ENCODE data around the gene CD4.
A peak's percentile ranks its signal among the peaks of the same experiment; 100 is the strongest.

Gene CD4

DNA sequence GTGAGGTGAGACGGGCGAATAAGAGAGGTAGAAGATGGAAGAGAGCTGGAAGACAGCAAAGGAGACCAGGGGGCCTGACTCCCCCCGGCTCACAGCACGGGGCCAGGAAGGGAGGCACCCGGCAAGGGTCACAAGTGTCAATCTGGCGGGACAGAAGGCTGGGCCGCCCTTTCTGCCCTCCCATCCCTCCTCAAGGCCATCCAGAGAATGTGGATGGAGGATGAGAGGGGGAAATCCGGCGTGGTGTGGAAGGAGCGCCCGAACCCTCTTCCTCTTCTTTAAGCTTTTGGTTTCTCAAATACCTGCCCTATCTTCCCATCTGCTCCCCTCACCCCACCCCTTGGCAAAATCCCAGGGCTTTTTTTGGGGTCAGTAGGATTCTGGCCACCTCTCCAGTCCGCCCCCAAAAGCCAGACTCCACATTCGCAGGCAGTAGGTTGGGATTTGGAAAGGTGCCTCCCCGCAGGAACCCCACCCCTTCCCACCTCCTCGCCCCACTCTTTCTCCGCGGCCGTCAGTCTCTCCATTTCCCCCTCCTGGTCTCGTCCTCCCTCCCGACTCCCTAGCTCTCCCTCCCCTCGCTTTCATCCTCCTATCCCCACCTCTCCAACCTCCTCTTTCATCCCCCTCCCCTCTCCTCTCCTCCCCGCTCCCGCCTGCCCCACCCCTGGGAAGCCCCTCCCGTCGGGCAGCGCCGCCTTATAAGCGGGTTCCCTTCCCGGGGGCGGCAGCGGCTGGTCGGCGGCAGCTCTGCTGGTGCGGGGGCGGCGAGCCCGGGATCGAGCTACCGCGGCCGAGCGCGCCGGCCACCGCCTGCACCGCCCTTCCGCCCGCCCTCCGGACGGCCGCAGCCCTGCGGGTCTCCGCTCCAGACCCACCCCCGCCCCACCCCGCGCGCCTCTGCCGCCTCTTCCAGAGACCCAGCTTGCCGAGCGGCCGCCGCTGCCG, 23.4 kb upstream of the CD4 start, which contains the start of gene PTMS:
Gene PTMS, plus strand, starts transcription at position 730 of the 948 bp plus-strand sequence. CDS start 343 bp downstream, outside the sequence.
- no peak for DNase-seq

DNA sequence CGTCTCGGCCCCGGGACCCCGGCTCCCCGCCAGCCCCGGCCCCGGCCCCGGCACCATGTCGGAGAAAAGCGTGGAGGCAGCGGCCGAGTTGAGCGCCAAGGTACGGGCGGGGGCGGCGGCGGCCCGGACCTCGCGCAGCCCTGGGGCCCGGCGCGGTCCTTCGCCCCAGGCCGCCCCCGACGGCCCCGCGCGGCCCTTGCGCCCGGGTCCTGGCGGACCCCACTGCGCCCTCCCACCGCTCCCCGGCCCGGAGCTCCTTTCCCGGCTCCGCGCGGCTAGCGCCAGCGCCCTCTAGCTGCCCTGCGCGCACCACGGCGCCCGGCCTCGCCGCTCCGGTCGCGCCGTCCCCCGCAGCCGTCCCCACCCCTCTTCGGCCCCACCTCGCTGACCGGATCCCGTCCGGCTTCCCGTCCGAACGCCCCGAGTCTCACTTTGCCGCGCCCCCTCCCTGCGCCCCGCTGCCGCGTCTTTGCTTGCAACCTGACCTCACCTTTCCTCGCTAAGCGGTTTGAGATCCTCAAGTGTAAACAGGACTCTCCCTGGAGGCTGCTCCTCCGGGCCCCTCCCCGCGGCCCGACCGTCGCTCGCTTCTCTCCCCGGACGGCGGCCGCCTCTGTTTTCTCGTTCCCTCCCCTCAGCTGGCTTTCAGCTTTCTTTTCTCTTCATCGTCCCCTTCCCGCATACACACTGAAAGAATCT, 22.5 kb upstream of the CD4 start:
- no peak for DNase-seq

- DNase-seq = no peak
These were observed 21.7 kb upstream of the CD4 start for GRCh38 chr12:6767353-6768319.

DNA sequence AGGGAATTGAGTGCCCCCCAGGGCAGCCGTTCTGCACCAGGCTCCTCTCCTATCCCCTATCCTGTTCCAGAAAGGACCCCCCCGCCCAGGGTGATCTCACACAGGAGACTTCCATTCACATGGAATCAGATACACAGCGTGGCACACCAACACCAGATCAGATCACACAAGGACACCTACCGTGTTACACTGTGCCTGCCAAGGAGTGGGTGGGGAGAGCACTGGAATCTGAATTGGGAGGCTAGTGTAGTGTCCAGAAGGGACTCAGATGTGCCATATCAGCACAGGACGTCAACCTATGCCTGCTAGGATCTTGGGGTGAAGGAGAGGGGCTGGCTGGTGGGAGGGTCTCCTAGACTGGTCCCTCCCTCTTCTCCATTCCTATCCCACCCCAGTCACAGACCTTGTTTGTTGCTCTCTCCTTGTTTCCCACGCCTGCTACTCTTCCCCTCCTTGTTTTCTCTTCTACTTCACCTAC, 20.9 kb upstream of the CD4 start:
- DNase-seq = no peak

DNA sequence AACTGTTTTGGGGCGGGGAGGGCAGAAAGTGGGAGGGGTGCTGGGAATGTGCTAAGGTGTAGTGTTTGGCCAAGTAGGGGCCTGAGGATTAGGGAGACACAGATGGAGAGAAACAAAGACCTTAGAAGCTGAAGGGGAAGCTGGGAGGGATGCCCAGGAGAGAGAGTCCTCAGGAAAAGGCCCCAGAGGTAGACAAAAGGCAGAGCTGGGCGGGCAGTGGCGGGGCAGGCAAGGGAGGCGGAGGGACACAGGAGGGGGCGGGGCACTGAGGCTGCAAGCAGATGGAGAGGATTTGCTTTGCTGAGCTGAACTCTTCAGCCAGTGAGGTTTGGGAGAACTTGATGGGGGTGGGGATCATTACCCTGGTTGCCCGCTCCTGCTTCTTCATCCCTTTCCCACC, 20.3 kb upstream of the CD4 start:
- no peak for DNase-seq

GRCh38 chr12:6769666-6770065, 19.7 kb upstream of the CD4 start:
- no peak for DNase-seq

DNA sequence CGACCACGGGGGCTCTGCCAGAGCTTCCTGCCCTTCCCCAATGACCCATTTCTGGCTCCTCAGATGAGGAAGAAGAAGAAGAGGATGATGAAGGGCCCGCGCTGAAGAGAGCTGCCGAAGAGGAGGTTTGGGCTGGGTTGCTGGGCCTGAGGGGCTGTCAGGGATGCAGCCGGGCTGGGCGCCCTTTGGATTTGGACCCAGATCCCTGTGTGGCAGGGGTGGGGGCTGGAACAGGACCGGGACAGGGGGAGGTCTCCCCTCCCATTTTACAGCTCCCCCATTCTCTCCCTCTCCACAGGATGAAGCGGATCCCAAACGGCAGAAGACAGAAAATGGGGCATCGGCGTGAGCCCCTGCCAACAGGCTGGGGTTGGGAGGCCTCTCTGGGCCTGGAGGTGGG, 19.2 kb upstream of the CD4 start:
- DNase-seq = no peak

GRCh38 chr12:6770600-6770999, 18.7 kb upstream of the CD4 start:
- no peak for DNase-seq

DNA sequence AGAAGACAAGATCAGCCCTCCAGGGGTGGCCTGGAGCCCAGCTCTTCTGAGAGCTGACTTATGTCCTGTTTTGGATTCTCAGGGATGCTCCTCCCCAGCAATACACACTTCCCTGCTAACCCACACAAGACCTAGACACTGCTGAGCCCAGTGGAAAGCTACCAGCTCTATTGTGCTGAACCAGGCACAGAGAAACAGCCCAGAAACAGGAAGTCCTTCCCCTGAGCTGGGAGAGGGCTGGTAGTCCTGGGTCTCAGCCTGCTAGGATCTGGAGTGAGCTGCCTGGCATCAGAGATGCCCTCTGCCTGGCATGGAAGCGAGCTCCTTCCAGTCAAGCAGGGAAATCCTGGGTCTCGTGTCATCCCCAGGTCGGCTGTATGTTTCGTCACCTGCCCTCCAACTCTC, 18.2 kb upstream of the CD4 start:
- no peak for DNase-seq

DNA sequence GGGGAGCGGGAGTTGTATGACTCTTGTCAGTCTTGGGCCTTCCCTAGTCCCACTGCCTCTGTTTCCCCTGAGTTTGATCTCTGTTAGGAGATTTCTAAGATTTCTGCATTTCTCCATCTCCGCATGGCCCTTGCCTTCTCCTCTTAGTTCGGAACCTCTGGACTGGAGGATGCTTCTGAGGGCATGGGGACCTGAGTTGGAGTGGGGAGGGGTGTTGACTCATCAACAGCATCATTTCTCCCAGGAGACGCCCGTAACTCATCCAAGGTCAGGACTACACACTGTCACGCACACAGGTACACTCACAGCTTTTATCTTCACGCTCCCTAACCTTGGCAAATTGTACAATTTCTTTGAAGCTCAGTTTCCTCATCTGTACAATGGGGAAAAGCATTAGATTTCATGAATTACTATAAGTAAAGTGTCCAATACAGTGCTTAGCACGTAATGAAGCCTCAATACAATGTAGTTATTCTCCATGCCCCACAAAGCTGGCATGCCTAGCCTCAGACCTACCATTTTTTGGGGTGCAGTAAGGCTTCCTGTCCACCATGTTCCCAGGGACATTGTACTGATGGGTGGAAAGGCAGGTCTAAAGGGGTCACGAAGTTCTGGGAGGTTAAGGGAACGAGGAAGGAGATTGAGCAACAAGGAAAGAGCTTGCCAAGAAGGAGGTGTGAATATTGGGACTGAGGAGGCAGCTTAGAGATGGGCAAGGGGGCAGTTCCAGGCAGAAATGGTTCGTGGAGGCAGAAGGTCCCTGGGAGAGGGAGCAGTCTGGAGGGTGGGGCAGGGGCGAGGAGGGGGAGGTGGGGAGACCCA, 17.6 kb upstream of the CD4 start:
- no peak for DNase-seq

GRCh38 chr12:6772331-6772695, 17.0 kb upstream of the CD4 start, which contains the start of gene LAG3:
TSS of gene LAG3 (plus strand) at chr12:6772520. CDS start at chr12:6772853, 333 bp downstream.
- peak; percentile 43 for DNase-seq

DNA sequence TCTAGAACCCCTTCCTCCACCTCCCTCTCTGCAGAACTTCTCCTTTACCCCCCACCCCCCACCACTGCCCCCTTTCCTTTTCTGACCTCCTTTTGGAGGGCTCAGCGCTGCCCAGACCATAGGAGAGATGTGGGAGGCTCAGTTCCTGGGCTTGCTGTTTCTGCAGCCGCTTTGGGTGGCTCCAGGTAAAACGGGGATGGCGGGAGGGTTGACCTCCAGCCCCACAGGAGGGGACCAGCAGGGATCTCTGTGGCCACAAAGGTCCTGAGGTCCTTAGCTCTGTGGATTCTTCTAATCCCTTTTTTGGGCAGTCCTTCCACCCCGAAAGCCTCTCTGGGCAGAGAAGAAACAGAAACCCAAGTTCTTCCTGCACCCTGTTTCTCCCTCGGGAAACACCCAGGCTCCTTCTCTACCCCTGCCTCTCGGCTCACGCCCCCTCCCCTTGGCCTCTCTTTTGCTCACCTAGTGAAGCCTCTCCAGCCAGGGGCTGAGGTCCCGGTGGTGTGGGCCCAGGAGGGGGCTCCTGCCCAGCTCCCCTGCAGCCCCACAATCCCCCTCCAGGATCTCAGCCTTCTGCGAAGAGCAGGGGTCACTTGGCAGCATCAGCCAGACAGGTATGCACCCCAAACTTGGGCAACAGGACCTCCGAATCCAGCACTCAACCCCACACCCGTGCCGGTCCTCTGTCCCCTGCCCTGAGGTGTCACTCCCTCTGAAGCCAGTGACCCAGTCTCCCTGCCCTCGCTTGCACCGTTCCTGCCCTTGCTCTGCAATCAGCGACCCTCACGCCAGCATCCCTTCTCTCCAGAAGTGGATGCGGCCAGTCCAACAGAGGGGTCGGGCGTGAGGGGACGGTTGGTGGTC, 16.4 kb upstream of the CD4 start:
- no peak for DNase-seq

DNA sequence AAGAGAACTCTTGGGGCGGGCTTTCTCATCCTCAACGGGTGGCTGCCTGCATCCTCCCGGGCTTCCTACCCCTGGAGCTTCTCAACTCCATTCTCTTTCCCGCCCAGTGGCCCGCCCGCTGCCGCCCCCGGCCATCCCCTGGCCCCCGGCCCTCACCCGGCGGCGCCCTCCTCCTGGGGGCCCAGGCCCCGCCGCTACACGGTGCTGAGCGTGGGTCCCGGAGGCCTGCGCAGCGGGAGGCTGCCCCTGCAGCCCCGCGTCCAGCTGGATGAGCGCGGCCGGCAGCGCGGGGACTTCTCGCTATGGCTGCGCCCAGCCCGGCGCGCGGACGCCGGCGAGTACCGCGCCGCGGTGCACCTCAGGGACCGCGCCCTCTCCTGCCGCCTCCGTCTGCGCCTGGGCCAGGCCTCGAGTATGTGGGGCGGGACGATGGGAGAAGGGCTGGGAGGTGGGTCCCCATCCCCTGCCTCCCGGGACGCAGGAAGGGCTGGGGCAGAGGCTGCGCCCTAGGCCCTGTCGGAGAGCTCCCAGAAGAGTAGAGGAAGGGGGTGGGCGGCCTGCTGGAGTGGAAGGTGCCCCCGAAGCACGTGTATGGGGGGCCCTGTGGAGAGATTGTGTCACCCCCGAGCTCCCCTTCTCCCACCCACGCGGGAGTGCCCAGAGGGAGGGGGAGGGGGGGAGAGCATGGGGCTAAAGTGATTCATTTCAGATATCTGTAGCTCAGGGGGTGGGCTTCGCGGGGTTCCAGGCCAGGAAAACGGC, 15.6 kb upstream of the CD4 start:
- no peak for DNase-seq

DNA sequence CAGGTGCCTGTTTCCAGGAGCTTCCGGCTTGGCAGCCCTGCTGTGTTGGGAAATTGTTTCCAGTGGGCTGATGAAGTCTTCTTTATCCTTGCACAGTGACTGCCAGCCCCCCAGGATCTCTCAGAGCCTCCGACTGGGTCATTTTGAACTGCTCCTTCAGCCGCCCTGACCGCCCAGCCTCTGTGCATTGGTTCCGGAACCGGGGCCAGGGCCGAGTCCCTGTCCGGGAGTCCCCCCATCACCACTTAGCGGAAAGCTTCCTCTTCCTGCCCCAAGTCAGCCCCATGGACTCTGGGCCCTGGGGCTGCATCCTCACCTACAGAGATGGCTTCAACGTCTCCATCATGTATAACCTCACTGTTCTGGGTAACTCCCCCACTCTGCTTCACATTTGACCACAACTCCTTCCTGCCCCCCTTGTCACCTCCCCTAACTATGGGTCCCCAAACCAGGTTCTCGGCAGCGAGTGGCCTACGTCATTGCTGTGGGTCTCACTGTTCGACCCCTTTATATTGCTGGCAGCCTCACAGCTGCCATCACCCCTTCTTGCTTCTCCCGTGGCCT, 14.7 kb upstream of the CD4 start:
- DNase-seq = no peak

GRCh38 chr12:6775185-6776174, 13.8 kb upstream of the CD4 start:
- DNase-seq = no peak

GRCh38 chr12:6777386-6777785, 11.9 kb upstream of the CD4 start:
- DNase-seq = no peak

- no peak for DNase-seq
These were observed 11.1 kb upstream of the CD4 start for GRCh38 chr12:6778217-6778573.

Data from activated CD4-positive, alpha-beta T cell treated with anti-CD3 and anti-CD28 coated beads, Interleukin-2, amount 50 U/mL, for 16 hours (primary cell).